SKM-1 treated with dmso at 0.1 percent for 144 hours (cell line): ENCODE results near the gene VASH1.

ENCODE experiments used
- DNase-seq: peaks from one replicate; lab custom pipeline; 2025; ENCODE audit not compliant: unreplicated experiment; lab: John Stamatoyannopoulos, UW

Gene VASH1

GRCh38 chr14:76770521-76771436 lies 9.5 kb downstream of the VASH1 start:
- DNase-seq = no peak

- no peak for DNase-seq
Observed at GRCh38 chr14:76771437-76771980, 10.2 kb downstream of the VASH1 start.

GRCh38 chr14:76772300-76773187 lies 11.3 kb downstream of the VASH1 start:
- peak; percentile 30 for DNase-seq

- DNase-seq = peak; percentile 56
Observed at GRCh38 chr14:76773188-76773885, 12.1 kb downstream of the VASH1 start.

GRCh38 chr14:76773956-76774820 lies 12.9 kb downstream of the VASH1 start:
- DNase-seq = no peak

- DNase-seq = no peak
Observed at GRCh38 chr14:76774821-76775694, 13.8 kb downstream of the VASH1 start.

- DNase-seq = no peak
Observed at GRCh38 chr14:76775695-76776427, 14.6 kb downstream of the VASH1 start.

- DNase-seq = no peak
Observed at GRCh38 chr14:76776428-76777251, 15.4 kb downstream of the VASH1 start.

GRCh38 chr14:76777721-76778120 lies 16.5 kb downstream of the VASH1 start:
- no peak for DNase-seq

GRCh38 chr14:76778546-76779215 lies 17.4 kb downstream of the VASH1 start:
- no peak for DNase-seq

GRCh38 chr14:76779221-76780057 lies 18.2 kb downstream of the VASH1 start:
- DNase-seq = no peak

GRCh38 chr14:76780058-76780345 lies 18.7 kb downstream of the VASH1 start:
- no peak for DNase-seq

- DNase-seq = no peak
Observed at GRCh38 chr14:76780360-76780759, 19.1 kb downstream of the VASH1 start.

GRCh38 chr14:76780875-76781647 lies 19.8 kb downstream of the VASH1 start:
- DNase-seq = no peak

- DNase-seq = no peak
Observed at GRCh38 chr14:76781648-76782051, 20.4 kb downstream of the VASH1 start.
